Small intestine (tissue), 7 donors: ENCODE data around the gene TENM4. TPM values are rescaled to one million over a fixed set of nuclear protein-coding genes. Genes with fewer than 3 reads are reported as not detected.

Experiments
- DNase-seq, 2 donors: peaks; one replicate each; pipeline versions ENCODE4 v3.0.0 to v3.0.0-alpha.2; 2013
- FAIRE-seq: peaks from 2 replicates; lab custom pipeline; 2012; peaks lifted over from hg19 to GRCh38; lab: Jason Lieb, UNC
- H3K27ac ChIP-seq, 3 donors: one replicate each; pipeline ENCODE4 v1.5.1; 2013; ENCODE audit warnings: low read length in 2 of 3, mild to moderate bottlenecking in 2 of 3, control low read depth in 1 of 3, inconsistent platforms in 1 of 3, low read depth in 1 of 3, moderate library complexity in 1 of 3
- H3K27me3 ChIP-seq, 3 donors: one replicate each; pipeline ENCODE4 v1.6.1; 2013; ENCODE audit warnings: low read length in 3 of 3, inconsistent platforms in 1 of 3; ENCODE audit not compliant: control insufficient read depth in 3 of 3, insufficient read depth in 3 of 3
- H3K36me3 ChIP-seq, 3 donors: one replicate each; pipeline ENCODE4 v1.6.1; 2013; ENCODE audit warnings: low read length in 3 of 3, inconsistent platforms in 1 of 3, low read depth in 1 of 3, mild to moderate bottlenecking in 1 of 3, moderate library complexity in 1 of 3; ENCODE audit not compliant: control insufficient read depth in 3 of 3, insufficient read depth in 2 of 3
- H3K4me1 ChIP-seq, 3 donors: one replicate each; pipeline ENCODE4 v1.6.1; 2013; ENCODE audit warnings: low read length in 2 of 3, inconsistent platforms in 1 of 3, low read depth in 1 of 3, mild to moderate bottlenecking in 1 of 3, moderate library complexity in 1 of 3; ENCODE audit not compliant: control insufficient read depth in 3 of 3, insufficient read depth in 2 of 3
- H3K4me3 ChIP-seq, 3 donors: one replicate each; pipeline ENCODE4 v1.5.1; 2013; ENCODE audit warnings: low read length in 3 of 3, control low read depth in 1 of 3, inconsistent platforms in 1 of 3, low read depth in 1 of 3, mild to moderate bottlenecking in 1 of 3, moderate library complexity in 1 of 3
- H3K9me3 ChIP-seq, 2 donors: one replicate each; pipeline ENCODE4 v1.6.1; 2013; ENCODE audit warnings: low read depth in 1 of 2, low read length in 1 of 2; ENCODE audit not compliant: control insufficient read depth in 2 of 2, insufficient read depth in 1 of 2
- WGBS, 3 donors: extraction: QIAGEN DNeasy Blood & Tissue Kit; methylation state at CpG; one replicate each; pipeline ENCODE4 v1.1.7; 2013; 5-methylcytosine and 5-hydroxymethylcytosine counted together
- polyA plus RNA-seq, 4 donors: library from polyadenylated mRNA; stranded (reverse) in 3 of 4; unstranded in 1 of 4; fragments of 200-250 nt in 3 of 4; fragments of 120-200 nt in 1 of 4; gene quantifications; one replicate each; pipeline versions ENCODE4 v1.2.1 to v1.2.3, GENCODE V29; 2013
- donor health status: healthy with polysubstance abuse.
- donor health status: control.
- donor health status: control.
- donor health status: Bipolar disorder and iron deficiency.
- donor health status: healthy.

Gene TENM4
- polyA plus RNA-seq, 4 donors = under 0.01 to 0.96 (median 0.31) TPM; not detected in 1

- Histone ChIP-seq H3K36me3 (no peaks in the 10 kb centered on the region), H3K4me1 (no peaks in the 10 kb centered on the region), H3K9me3 (no peaks in the 10 kb centered on the region), H3K27ac (no peak overlapping the region), H3K27me3 (peaks cover 0 to 4% (median 0%) of the 10 kb centered on the region in 3 donors), H3K4me3 (no peak overlapping the region)
- 45 to 68% (median 51%) methylated on average over 7 of the region's 7 CpGs for WGBS, 3 donors
- no peak for FAIRE-seq
- no peak for DNase-seq
Measured at GRCh38 chr11:78851878-78852586, 588.8 kb downstream of the TENM4 start.

- Histone ChIP-seq H3K4me3 (no peak overlapping the region), H3K27me3 (peaks cover 0 to 4% (median 0%) of the 10 kb centered on the region in 3 donors)
Measured at GRCh38 chr11:78850078-78850477, 590.8 kb downstream of the TENM4 start.

GRCh38 chr11:78846269-78846668 lies 594.6 kb downstream of the TENM4 start:
- H3K27me3 ChIP-seq = peaks cover 0 to 4% (median 0%) of the 10 kb centered on the region in 3 donors
- no peak for FAIRE-seq
- no peaks in the 10 kb centered on the region for H3K9me3 ChIP-seq
- WGBS, 3 donors = 74 to 80% (median 74%) methylated on average over 5 of the region's 5 CpGs
- no peak overlapping the region for H3K27ac ChIP-seq
- no peaks in the 10 kb centered on the region for H3K36me3 ChIP-seq
- H3K4me3 ChIP-seq = no peak overlapping the region
- H3K4me1 ChIP-seq = no peaks in the 10 kb centered on the region
- DNase-seq = no peak

More at GRCh38 chr11:78850078-78850477, 590.8 kb downstream of the TENM4 start:
- no peaks in the 10 kb centered on the region for H3K36me3 ChIP-seq
- FAIRE-seq = no peak
- no peak for DNase-seq
- WGBS, 3 donors = 76 to 86% (median 76%) methylated on average over 3 of the region's 3 CpGs
- no peak overlapping the region for H3K27ac ChIP-seq
- no peaks in the 10 kb centered on the region for H3K4me1 ChIP-seq
- H3K9me3 ChIP-seq = no peaks in the 10 kb centered on the region

GRCh38 chr11:78845496-78845895 lies 595.3 kb downstream of the TENM4 start:
- Histone ChIP-seq H3K27ac (no peak overlapping the region), H3K4me3 (no peak overlapping the region), H3K36me3 (no peaks in the 10 kb centered on the region), H3K9me3 (no peaks in the 10 kb centered on the region), H3K4me1 (no peaks in the 10 kb centered on the region), H3K27me3 (no peaks in the 10 kb centered on the region)
- WGBS, 3 donors = 79 to 86% (median 85%) methylated on average over 6 of the region's 6 CpGs
- no peak for DNase-seq
- FAIRE-seq = no peak

- H3K4me3 ChIP-seq = no peak overlapping the region
- no peaks in the 10 kb centered on the region for H3K36me3 ChIP-seq
- H3K9me3 ChIP-seq = no peaks in the 10 kb centered on the region
- no peak overlapping the region for H3K27ac ChIP-seq
- no peaks in the 10 kb centered on the region for H3K4me1 ChIP-seq
- no peaks in the 10 kb centered on the region for H3K27me3 ChIP-seq
- no peak for FAIRE-seq
- 57 to 67% (median 64%) methylated on average over 5 of the region's 5 CpGs for WGBS, 3 donors
- no peak for DNase-seq
Measured at GRCh38 chr11:78841456-78842060, 599.3 kb downstream of the TENM4 start.

GRCh38 chr11:78840623-78841022 lies 600.2 kb downstream of the TENM4 start:
- no peaks in the 10 kb centered on the region for H3K4me1 ChIP-seq
- no peak overlapping the region for H3K4me3 ChIP-seq
- DNase-seq (no peak), FAIRE-seq (no peak)
- H3K9me3 ChIP-seq = no peaks in the 10 kb centered on the region
- H3K27ac ChIP-seq = no peak overlapping the region
- H3K27me3 ChIP-seq = no peaks in the 10 kb centered on the region
- H3K36me3 ChIP-seq = no peaks in the 10 kb centered on the region
- 73 to 77% (median 76%) methylated on average over 4 of the region's 4 CpGs for WGBS, 3 donors

- H3K27ac ChIP-seq = no peak overlapping the region
- no peaks in the 10 kb centered on the region for H3K9me3 ChIP-seq
- no peaks in the 10 kb centered on the region for H3K4me1 ChIP-seq
- FAIRE-seq (no peak), DNase-seq (no peak)
- no peaks in the 10 kb centered on the region for H3K36me3 ChIP-seq
- H3K27me3 ChIP-seq = no peaks in the 10 kb centered on the region
- WGBS, 3 donors = 61 to 77% (median 75%) methylated on average over 3 of the region's 3 CpGs
- H3K4me3 ChIP-seq = no peak overlapping the region
Measured at GRCh38 chr11:78840200-78840599, 600.6 kb downstream of the TENM4 start.

- H3K27me3 ChIP-seq = no peaks in the 10 kb centered on the region
- FAIRE-seq = no peak
- H3K27ac ChIP-seq = no peak overlapping the region
- H3K9me3 ChIP-seq = no peaks in the 10 kb centered on the region
- WGBS, 3 donors = 45 to 51% (median 48%) methylated on average over 2 of the region's 2 CpGs
- no peaks in the 10 kb centered on the region for H3K36me3 ChIP-seq
- H3K4me1 ChIP-seq = no peaks in the 10 kb centered on the region
- no peak overlapping the region for H3K4me3 ChIP-seq
- peak in 1 of 2 donors; percentile 9 for DNase-seq
Measured at GRCh38 chr11:78838417-78838816, 602.4 kb downstream of the TENM4 start.
